A549 (cell line): ENCODE data around the gene MGAT5.

ENCODE experiments used
- CTCF ChIP-seq: fragments of >200 bp; sonication (Bioruptor Twin); formaldehyde crosslinking; IDR thresholded peaks from 3 replicates; pipeline ENCODE4 v1.5.1; 2016
- HOXA7 ChIP-seq: fragments of 250-450 bp; sonication (Bioruptor Pico); IDR thresholded peaks from 2 replicates; pipeline ENCODE4 v1.5.0; 2020; ENCODE audit warnings: mild to moderate bottlenecking, moderate library complexity
- MYC ChIP-seq: IDR thresholded peaks from 2 replicates; pipeline ENCODE4 v1.6.1; 2012; ENCODE audit warnings: mild to moderate bottlenecking, inconsistent platforms, low read length, improper control_type of control experiment, borderline replicate concordance
- PHF8 ChIP-seq: fragments of 200-600 bp; sonication (generic); IDR thresholded peaks from 2 replicates; pipeline ENCODE4 v1.6.1; 2016; ENCODE audit warnings: low read depth, mild to moderate bottlenecking, antibody characterized with exemption, moderate library complexity, borderline replicate concordance
- RCOR1 ChIP-seq: fragments of 150-350 bp; IDR thresholded peaks from 2 replicates; pipeline ENCODE4 v1.6.1; 2014; ENCODE audit warnings: antibody characterized with exemption, low read length, low read depth
- RFX5 ChIP-seq: fragments of 450-650 bp; IDR thresholded peaks from 2 replicates; pipeline ENCODE4 v1.7.1; 2014; ENCODE audit warnings: antibody characterized with exemption, mild to moderate bottlenecking, moderate library complexity
- USF2 ChIP-seq: fragments of 450-650 bp; IDR thresholded peaks from 2 replicates; pipeline ENCODE4 v1.6.1; 2014; ENCODE audit warnings: antibody characterized with exemption

- no peak for TF ChIP-seq RFX5
- TF ChIP-seq CTCF, result no peak
- no peak for TF ChIP-seq RCOR1
- no peak for TF ChIP-seq PHF8
- no peak for TF ChIP-seq MYC
- no peak for TF ChIP-seq HOXA7 (CRISPR knock-in tag)
- TF ChIP-seq USF2, result no peak
These were observed 239.9 kb downstream of the MGAT5 start for GRCh38 chr2:134493797-134494196.
